GM18861 (cell line): ENCODE results near the gene ACVR1.

Experiments
- ATAC-seq: cut with Tn5 transposase; IDR thresholded peaks from one replicate; pipeline ENCODE4 v1.9.1; 2021; ENCODE audit not compliant: unreplicated experiment

Gene ACVR1

GRCh38 chr2:157857881-157858280 lies 18.2 kb downstream of the ACVR1 start:
- ATAC-seq, result no peak

- no peak for ATAC-seq
Observed at GRCh38 chr2:157856187-157856515, 20.0 kb downstream of the ACVR1 start.

GRCh38 chr2:157853820-157854219 lies 22.3 kb downstream of the ACVR1 start:
- no peak for ATAC-seq

GRCh38 chr2:157853211-157853610 lies 22.9 kb downstream of the ACVR1 start:
- ATAC-seq, result no peak

- ATAC-seq, result no peak
Observed at GRCh38 chr2:157849591-157849990, 26.5 kb downstream of the ACVR1 start.

GRCh38 chr2:157848213-157848612 lies 27.9 kb downstream of the ACVR1 start:
- ATAC-seq, result no peak

GRCh38 chr2:157845081-157845480 lies 31.0 kb downstream of the ACVR1 start:
- ATAC-seq, result no peak

- ATAC-seq, result no peak
Observed at GRCh38 chr2:157843935-157844334, 32.2 kb downstream of the ACVR1 start.

GRCh38 chr2:157843081-157843480 lies 33.0 kb downstream of the ACVR1 start:
- ATAC-seq, result no peak

GRCh38 chr2:157842106-157842879 lies 33.8 kb downstream of the ACVR1 start:
- ATAC-seq, result no peak

GRCh38 chr2:157841485-157841884 lies 34.6 kb downstream of the ACVR1 start:
- no peak for ATAC-seq

GRCh38 chr2:157840568-157841156 lies 35.5 kb downstream of the ACVR1 start:
- no peak for ATAC-seq

GRCh38 chr2:157839822-157840221 lies 36.3 kb downstream of the ACVR1 start:
- no peak for ATAC-seq

- ATAC-seq, result no peak
Observed at GRCh38 chr2:157839162-157839801, 36.8 kb downstream of the ACVR1 start.

- ATAC-seq, result no peak
Observed at GRCh38 chr2:157838442-157839161, 37.5 kb downstream of the ACVR1 start.

GRCh38 chr2:157837851-157838441 lies 38.2 kb downstream of the ACVR1 start:
- ATAC-seq, result no peak

- no peak for ATAC-seq
Observed at GRCh38 chr2:157836531-157836930, 39.6 kb downstream of the ACVR1 start.

GRCh38 chr2:157835425-157835824 lies 40.7 kb downstream of the ACVR1 start:
- no peak for ATAC-seq

GRCh38 chr2:157835006-157835405 lies 41.1 kb downstream of the ACVR1 start:
- no peak for ATAC-seq

GRCh38 chr2:157833721-157834120 lies 42.4 kb downstream of the ACVR1 start:
- ATAC-seq, result no peak

GRCh38 chr2:157831573-157832315 lies 44.4 kb downstream of the ACVR1 start:
- no peak for ATAC-seq
